Activated B cell treated with CpG ODN at 0.5 μM for 24 hours (primary cell): ENCODE results near the gene MYCBPAP. TPM values are rescaled to one million over a fixed set of nuclear protein-coding genes. Genes with fewer than 3 reads are reported as not detected.

Source experiments
- ATAC-seq: fragments of 200-7000 bp; cut with Tn5 transposase; one replicate; pipeline ENCODE4 v1.10.0; 2021; ENCODE audit warnings: low read depth, mild to moderate bottlenecking, moderate library complexity
- CTCF ChIA-PET: fragments of 350-600 bp; sonication (Branson Sonifier 250); formaldehyde crosslinking; loops from one replicate; lab custom pipeline; 2021; ENCODE audit warnings: antibody characterized with exemption; lab: Charles Lee
- POLR2A ChIA-PET: fragments of 350-600 bp; sonication (Branson Sonifier 250); formaldehyde crosslinking; loops from one replicate; lab custom pipeline; 2021; ENCODE audit warnings: antibody characterized with exemption; lab: Charles Lee
- DNase-seq: peaks from one replicate; pipeline ENCODE4 v3.0.0; 2022
- H3K27ac Mint-ChIP-seq: one replicate; pipeline ENCODE4 v1.8.0; 2020; ENCODE audit warnings: mixed read lengths
- H3K27me3 Mint-ChIP-seq: one replicate; pipeline ENCODE4 v1.8.0; 2021; ENCODE audit warnings: mixed read lengths
- H3K36me3 Mint-ChIP-seq: one replicate; pipeline ENCODE4 v1.8.0; 2021; ENCODE audit warnings: low read depth, mixed read lengths
- H3K4me1 Mint-ChIP-seq: one replicate; pipeline ENCODE4 v1.8.0; 2021; ENCODE audit warnings: mixed read lengths
- H3K4me3 Mint-ChIP-seq: one replicate; pipeline ENCODE4 v1.8.0; 2020; ENCODE audit warnings: mild to moderate bottlenecking, mixed read lengths
- H3K9me3 Mint-ChIP-seq: one replicate; pipeline ENCODE4 v1.8.0; 2020; ENCODE audit warnings: mixed read lengths
- intact Hi-C: fragments of 100-400 bp; cut with micrococcal nuclease; formaldehyde crosslinking; loops from one replicate; pipeline ENCODE4 v1.15.1; 2024
- total RNA-seq: library from RNA; stranded (reverse); gene quantifications from 2 replicates; pipeline ENCODE4 v1.2.3, GENCODE V29; 2022
- TF ChIP-seq, protein P1 (sequence below): fragments of 200-600 bp; IDR thresholded peaks from one replicate; pipeline ENCODE4 v1.8.0; 2022; ENCODE audit warnings: antibody characterized with exemption, mild to moderate bottlenecking

MYCBPAP gene
- total RNA-seq, 1 donor from 2014 or later, result 2.3 TPM

- H3K36me3 Mint-ChIP-seq, result peaks cover 12% of the 10 kb centered on the region
- TF ChIP-seq, protein P1, sequence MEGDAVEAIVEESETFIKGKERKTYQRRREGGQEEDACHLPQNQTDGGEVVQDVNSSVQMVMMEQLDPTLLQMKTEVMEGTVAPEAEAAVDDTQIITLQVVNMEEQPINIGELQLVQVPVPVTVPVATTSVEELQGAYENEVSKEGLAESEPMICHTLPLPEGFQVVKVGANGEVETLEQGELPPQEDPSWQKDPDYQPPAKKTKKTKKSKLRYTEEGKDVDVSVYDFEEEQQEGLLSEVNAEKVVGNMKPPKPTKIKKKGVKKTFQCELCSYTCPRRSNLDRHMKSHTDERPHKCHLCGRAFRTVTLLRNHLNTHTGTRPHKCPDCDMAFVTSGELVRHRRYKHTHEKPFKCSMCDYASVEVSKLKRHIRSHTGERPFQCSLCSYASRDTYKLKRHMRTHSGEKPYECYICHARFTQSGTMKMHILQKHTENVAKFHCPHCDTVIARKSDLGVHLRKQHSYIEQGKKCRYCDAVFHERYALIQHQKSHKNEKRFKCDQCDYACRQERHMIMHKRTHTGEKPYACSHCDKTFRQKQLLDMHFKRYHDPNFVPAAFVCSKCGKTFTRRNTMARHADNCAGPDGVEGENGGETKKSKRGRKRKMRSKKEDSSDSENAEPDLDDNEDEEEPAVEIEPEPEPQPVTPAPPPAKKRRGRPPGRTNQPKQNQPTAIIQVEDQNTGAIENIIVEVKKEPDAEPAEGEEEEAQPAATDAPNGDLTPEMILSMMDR, result no peak
- intact Hi-C loops, result no loop called here
- H3K9me3 Mint-ChIP-seq, result no peaks in the 10 kb centered on the region
- ATAC-seq (no peak), DNase-seq (no peak)
- H3K27me3 Mint-ChIP-seq, result peaks cover 21% of the 10 kb centered on the region
- no peak overlapping the region for H3K27ac Mint-ChIP-seq
- ChIA-PET POLR2A (no interaction called here), CTCF (no interaction called here)
- peaks cover 26% of the 10 kb centered on the region for H3K4me1 Mint-ChIP-seq
- H3K4me3 Mint-ChIP-seq, result peak overlapping the region; percentile 84
These were observed 50.3 kb downstream of the MYCBPAP start for GRCh38 chr17:50558581-50558940.

DNA sequence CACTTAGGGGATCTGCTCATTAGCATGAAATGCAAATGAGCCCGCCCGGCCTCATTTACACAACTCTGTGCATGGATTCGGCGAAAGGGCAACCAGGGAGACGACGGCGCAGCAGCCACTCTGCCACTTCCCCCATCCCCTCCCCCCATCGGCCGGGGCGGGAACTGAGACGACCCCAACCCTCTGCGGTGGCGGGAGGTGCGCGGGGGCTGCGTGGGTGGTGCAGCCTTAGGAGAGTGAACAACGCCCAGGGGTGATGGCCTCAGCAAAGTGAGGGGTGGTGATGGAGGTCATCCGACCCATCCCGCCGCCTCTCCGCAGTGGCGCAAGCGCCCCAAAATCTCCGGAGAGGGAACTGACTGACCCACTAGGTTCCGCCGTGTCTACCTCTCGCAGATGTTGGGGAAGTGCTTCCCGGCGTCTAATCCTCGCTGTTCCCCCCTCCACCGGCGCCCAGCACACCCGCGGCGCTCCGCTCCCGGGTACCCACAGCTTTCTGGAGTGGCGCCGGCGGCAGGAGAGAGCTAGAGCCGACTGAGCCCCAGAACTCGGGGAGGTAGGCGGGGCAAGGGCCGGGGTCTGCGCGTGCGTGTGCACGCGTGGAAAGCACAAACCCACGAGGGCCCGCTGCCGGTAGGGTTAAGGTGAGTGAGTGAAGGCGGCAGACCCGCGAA is 50.8 kb downstream of the MYCBPAP start:
- ChIA-PET POLR2A (interaction anchor here (1.5 to 2.7 kb wide), 2 partner anchors 10 to 307 kb away, joined by 3 to 8 read pairs; partner anchors contain the start of gene TOB1), CTCF (interaction anchor here (0.6 to 1.6 kb wide), 3 partner anchors 8 to 16 kb away, joined by 3 to 6 read pairs (median 4); partner anchors contain the start of gene SPATA20)
- H3K36me3 Mint-ChIP-seq, result peaks cover 12% of the 10 kb centered on the region
- H3K27me3 Mint-ChIP-seq, result peaks cover 26% of the 10 kb centered on the region
- intact Hi-C loops, result no loop called here
- H3K4me1 Mint-ChIP-seq, result peaks cover 26% of the 10 kb centered on the region
- TF ChIP-seq, protein P1, result no peak
- DNase-seq, result no peak
- H3K4me3 Mint-ChIP-seq, result peak overlapping the region; percentile 84
- no peak overlapping the region for H3K27ac Mint-ChIP-seq
- H3K9me3 Mint-ChIP-seq, result no peaks in the 10 kb centered on the region
- no peak for ATAC-seq

DNA sequence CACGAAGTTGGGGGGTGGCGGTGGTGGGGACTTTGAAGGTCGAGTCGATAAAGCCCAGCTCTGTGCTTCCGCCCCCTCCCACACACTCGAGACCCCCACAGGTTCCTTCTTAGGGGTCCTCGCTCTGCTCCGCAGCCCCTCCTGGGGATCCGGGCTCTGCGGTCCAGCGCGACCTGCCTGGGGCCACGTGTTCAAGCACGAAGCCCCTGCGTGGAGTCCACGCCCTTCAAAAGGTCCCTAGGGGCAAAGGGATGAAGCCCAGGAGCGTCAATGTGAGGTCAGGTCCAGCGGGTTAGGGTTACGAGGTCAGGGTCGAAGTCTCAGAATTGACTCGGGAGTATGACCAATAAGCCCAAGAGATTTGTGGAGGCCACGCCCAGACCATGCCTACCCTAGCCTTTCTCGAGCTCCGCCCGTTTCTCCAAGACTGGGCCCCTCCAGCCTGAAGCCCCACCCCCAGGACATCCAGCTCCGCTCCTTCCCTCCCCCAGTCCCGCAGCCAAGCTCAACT is 51.5 kb downstream of the MYCBPAP start:
- no peak for DNase-seq
- peaks cover 33% of the 10 kb centered on the region for H3K27me3 Mint-ChIP-seq
- no peaks in the 10 kb centered on the region for H3K9me3 Mint-ChIP-seq
- intact Hi-C loops, result loop anchor here (1.0 to 5.0 kb wide), 4 partner anchors 12 to 81 kb away; partner anchors contain the start of genes RSAD1 and SPATA20
- peak; percentile 49 for ATAC-seq
- no peak overlapping the region for H3K27ac Mint-ChIP-seq
- POLR2A ChIA-PET, result interaction anchor here (0.5 to 2.7 kb wide), 4 partner anchors 9 to 306 kb away, joined by 3 to 8 read pairs (median 6); partner anchors contain the start of gene TOB1
- TF ChIP-seq, protein P1, result no peak
- CTCF ChIA-PET, result interaction anchor here (1.3 to 2.3 kb wide), 3 partner anchors 9 to 17 kb away, joined by 4 to 6 read pairs (median 6); partner anchors contain the start of gene SPATA20
- peaks cover 10% of the 10 kb centered on the region for H3K36me3 Mint-ChIP-seq
- H3K4me1 Mint-ChIP-seq, result peaks cover 26% of the 10 kb centered on the region
- H3K4me3 Mint-ChIP-seq, result peak overlapping the region; percentile 84

DNA sequence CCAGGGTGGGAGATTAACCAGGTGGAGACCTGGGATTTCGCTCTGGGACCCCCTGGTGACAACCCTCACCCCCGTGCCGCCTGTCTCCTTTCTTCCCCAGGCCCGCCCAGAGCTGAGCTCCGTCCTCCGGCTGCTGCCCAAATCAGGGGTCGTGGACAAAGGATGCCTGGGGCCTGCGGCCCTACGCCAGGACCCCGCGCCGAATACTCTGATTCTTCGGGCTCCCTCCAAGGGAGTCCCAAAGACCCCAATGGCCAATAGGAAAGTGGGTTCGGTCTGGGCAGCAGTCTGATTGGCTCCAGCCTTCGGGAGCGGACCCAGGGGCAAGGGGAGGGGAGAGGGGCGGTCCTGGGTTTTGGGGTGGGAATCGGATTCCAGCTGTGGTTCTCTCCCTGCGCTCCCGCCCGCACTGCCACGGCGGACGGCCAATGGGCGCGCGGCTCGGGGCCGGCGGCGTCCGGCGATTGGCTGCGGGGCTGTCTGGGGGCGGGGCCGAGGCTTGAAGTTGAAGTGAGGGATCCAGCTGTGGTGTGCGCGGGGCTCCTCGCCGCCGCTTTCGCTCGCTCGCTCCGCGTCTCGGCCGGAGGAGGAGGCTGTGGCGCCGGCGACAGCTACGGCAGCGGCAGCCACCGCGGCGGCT is 52.1 kb downstream of the MYCBPAP start, which contains the start of gene CACNA1G:
TSS of gene CACNA1G (plus strand) at position 531 of the 640 bp plus-strand sequence. CDS start 745 bp downstream, outside the sequence.
- Mint-ChIP-seq H3K4me1 (peaks cover 29% of the 10 kb centered on the region), H3K36me3 (peaks cover 5% of the 10 kb centered on the region), H3K27ac (no peak within 1 kb of the TSS), H3K4me3 (peak within 1 kb of the TSS; percentile 84), H3K27me3 (peaks cover 37% of the 10 kb centered on the region), H3K9me3 (no peaks in the 10 kb centered on the region)
- intact Hi-C loops, result loop anchor here (1.0 to 5.0 kb wide), 4 partner anchors 13 to 82 kb away; partner anchors contain the start of genes RSAD1 and SPATA20
- ATAC-seq, result peak; percentile 90
- TF ChIP-seq, protein P1, result no peak
- CTCF ChIA-PET, result interaction anchor here (1.3 to 2.3 kb wide), 3 partner anchors 9 to 18 kb away, joined by 4 to 6 read pairs (median 6); partner anchors contain the start of gene SPATA20
- POLR2A ChIA-PET, result interaction anchor here (0.5 to 2.7 kb wide), 5 partner anchors 10 to 306 kb away, joined by 3 to 8 read pairs (median 4); partner anchors contain the start of gene TOB1
- DNase-seq, result peak; percentile 86
